GM12878 (cell line): ENCODE measurements around the gene PTS. TPM values are rescaled to one million over a fixed set of nuclear protein-coding genes. Genes with fewer than 3 reads are reported as not detected.

Experiments
- ATAC-seq: fragments of 200-7000 bp; cut with Tn5 transposase; 3 replicates; pipeline ENCODE4 v1.9.1; 2020; ENCODE audit warnings: mild to moderate bottlenecking, moderate library complexity
- BruUV-seq: library from RNA; stranded (reverse); fragments of 400-500 nt; replicated peaks from 2 replicates; lab custom pipeline; 2021; lab: Mats Ljungman, UMichigan
- CTCF ChIA-PET: fragments of 300-600 bp; sonication (Branson Sonifier 250); formaldehyde crosslinking; extraction: SDS; loops from one replicate; lab custom pipeline; 2021; ENCODE audit warnings: inconsistent platforms; lab: Yijun Ruan, JAX
- POLR2A ChIA-PET: fragments of 350-600 bp; formaldehyde crosslinking; extraction: SDS; loops from one replicate; lab custom pipeline; 2021; ENCODE audit warnings: inconsistent platforms; lab: Charles Lee
- RAD21 ChIA-PET: fragments of 300-600 bp; sonication (Branson Sonifier 250); formaldehyde crosslinking; loops from one replicate; lab custom pipeline; 2023; ENCODE audit warnings: antibody characterized with exemption; ENCODE audit not compliant: unreplicated experiment; lab: Charles Lee
- SMC1A ChIA-PET: fragments of 300-600 bp; sonication (Branson Sonifier 250); formaldehyde crosslinking; loops from one replicate; lab custom pipeline; 2023; ENCODE audit not compliant: unreplicated experiment, uncharacterized antibody; lab: Charles Lee
- DNase-seq: peaks from one replicate; pipeline ENCODE4 v3.0.0-alpha.2; 2011; ENCODE audit warnings: low read depth, low spot score
- FAIRE-seq: peaks from 3 replicates; lab custom pipeline; 2011; peaks lifted over from hg19 to GRCh38; lab: Jason Lieb, UNC
- H2AFZ ChIP-seq: 2 replicates; pipeline ENCODE4 v1.6.0; 2011; ENCODE audit warnings: low read depth, low read length, control low read depth; ENCODE audit not compliant: control insufficient read depth
- H3K27ac ChIP-seq: 2 replicates; pipeline ENCODE4 v1.5.1; 2011; ENCODE audit warnings: control low read depth; ENCODE audit not compliant: control insufficient read depth, insufficient read depth
- H3K27me3 ChIP-seq, 2 experiments: replicated peaks in 1 of 2; 2 replicates each; pipeline versions ENCODE4 v1.6.0 to v1.6.1; 2011; ENCODE audit warnings: low read length in 1 of 2; ENCODE audit not compliant: control insufficient read depth in 2 of 2, insufficient read depth in 2 of 2
- H3K36me3 ChIP-seq, 2 experiments: 2 replicates each; pipeline ENCODE4 v1.5.1; 2011; ENCODE audit warnings: low read length in 1 of 2; ENCODE audit not compliant: control insufficient read depth in 2 of 2, insufficient read depth in 2 of 2
- H3K4me1 ChIP-seq: 2 replicates; pipeline ENCODE4 v1.6.1; 2011; ENCODE audit warnings: mild to moderate bottlenecking, low read length, moderate library complexity, mixed read lengths; ENCODE audit not compliant: control insufficient read depth, insufficient read depth
- H3K4me2 ChIP-seq: 2 replicates; pipeline ENCODE4 v1.6.0; 2011; ENCODE audit warnings: control low read depth; ENCODE audit not compliant: control insufficient read depth, insufficient read depth
- H3K4me3 ChIP-seq: fragments of 200-600 bp; sonication (generic); 2 replicates; pipeline ENCODE4 v1.5.1; 2016
- H3K79me2 ChIP-seq: 2 replicates; pipeline ENCODE4 v1.6.0; 2011; ENCODE audit warnings: low read length; ENCODE audit not compliant: control insufficient read depth, insufficient read depth
- H3K9ac ChIP-seq: 2 replicates; pipeline ENCODE4 v1.8.0; 2011; ENCODE audit warnings: low read length, control low read depth, mixed read lengths; ENCODE audit not compliant: control insufficient read depth, insufficient read depth
- H3K9me3 ChIP-seq: replicated peaks from 3 replicates; pipeline ENCODE4 v1.5.1; 2011; ENCODE audit warnings: mild to moderate bottlenecking, low read length; ENCODE audit not compliant: control insufficient read depth, insufficient read depth
- H4K20me1 ChIP-seq: 2 replicates; pipeline ENCODE4 v1.6.0; 2011; ENCODE audit not compliant: control insufficient read depth, insufficient read depth
- BHLHE40 ChIP-seq, 2 experiments: fragments of 450-650 bp in 1 of 2; IDR thresholded peaks; 2 replicates each; pipeline ENCODE4 v1.6.1; 2011 to 2017; ENCODE audit warnings: low read depth in 2 of 2, borderline replicate concordance in 1 of 2, improper control_type of control experiment in 1 of 2, low read length in 1 of 2, mild to moderate bottlenecking in 1 of 2
- CREM ChIP-seq: IDR thresholded peaks from 2 replicates; pipeline ENCODE4 v1.6.1; 2014; ENCODE audit warnings: antibody characterized with exemption, low read depth
- DPF2 ChIP-seq: fragments of 450-650 bp; IDR thresholded peaks from 2 replicates; pipeline ENCODE4 v1.6.1; 2017; ENCODE audit warnings: mild to moderate bottlenecking
- EZH2 ChIP-seq: IDR thresholded peaks from 2 replicates; pipeline ENCODE4 v1.6.1; 2012; ENCODE audit warnings: low read depth, mild to moderate bottlenecking, control low read depth, inconsistent platforms, low read length, borderline replicate concordance; ENCODE audit not compliant: control insufficient read depth
- FOXK2 ChIP-seq: fragments of 450-650 bp; IDR thresholded peaks from 2 replicates; pipeline ENCODE4 v1.6.1; 2017; ENCODE audit warnings: mild to moderate bottlenecking, moderate library complexity
- HDAC2 ChIP-seq: fragments of 200-600 bp; sonication (generic); IDR thresholded peaks from 2 replicates; pipeline ENCODE4 v1.6.1; 2017
- NFYB ChIP-seq: IDR thresholded peaks from 2 replicates; pipeline ENCODE4 v1.6.1; 2011; ENCODE audit warnings: low read depth, mild to moderate bottlenecking, low read length, improper control_type of control experiment, moderate library complexity; ENCODE audit not compliant: insufficient read depth
- PAX8 ChIP-seq: fragments of 450-650 bp; IDR thresholded peaks from 2 replicates; pipeline ENCODE4 v1.6.1; 2017; ENCODE audit warnings: mild to moderate bottlenecking, moderate library complexity
- SIX5 ChIP-seq: IDR thresholded peaks from 2 replicates; pipeline ENCODE4 v1.6.1; 2011; ENCODE audit warnings: mild to moderate bottlenecking, low read depth, low read length, moderate library complexity; ENCODE audit not compliant: severe bottlenecking
- SREBF2 ChIP-seq: IDR thresholded peaks from 2 replicates; pipeline ENCODE4 v1.6.1; 2012; ENCODE audit warnings: mild to moderate bottlenecking, low read length
- SUZ12 ChIP-seq: fragments of 200-600 bp; sonication (generic); IDR thresholded peaks from one replicate; pipeline ENCODE4 v1.6.1; 2018; ENCODE audit warnings: antibody characterized with exemption, mild to moderate bottlenecking; ENCODE audit not compliant: unreplicated experiment
- YY1 ChIP-seq: IDR thresholded peaks from 2 replicates; pipeline ENCODE4 v1.6.1; 2011; ENCODE audit warnings: low read depth, mild to moderate bottlenecking, low read length
- ZBED1 ChIP-seq: IDR thresholded peaks from 2 replicates; pipeline ENCODE4 v1.6.1; 2016; ENCODE audit warnings: borderline replicate concordance
- ZZZ3 ChIP-seq: IDR thresholded peaks from 2 replicates; pipeline ENCODE4 v1.6.1; 2011; ENCODE audit warnings: low read depth; ENCODE audit not compliant: control insufficient read depth, insufficient read length
- WGBS: methylation state at CpG from one replicate; pipeline ENCODE4 v1.1.6; 2016; ENCODE audit warnings: low lambda C conversion rate; ENCODE audit not compliant: insufficient replicate concordance, insufficient coverage; ENCODE audit errors: missing lambda C conversion rate; 5-methylcytosine and 5-hydroxymethylcytosine counted together
- in situ Hi-C: fragments of 300-500 bp; cut with MboI; formaldehyde crosslinking; loops from 9 replicates; pipeline ENCODE4 v1.14.3; 2018; ENCODE audit warnings: mixed read lengths
- intact Hi-C: fragments of 100-400 bp; cut with micrococcal nuclease; formaldehyde crosslinking; loops from one replicate; pipeline ENCODE4 v1.14.2; 2022; ENCODE audit not compliant: unreplicated experiment
- polyA plus RNA-seq, 11 experiments: library from polyadenylated mRNA; depleted of rRNA in 4 of 11; unstranded in 6 of 11; stranded (reverse) in 5 of 11; fragments of >200 nt; fragmentation: Nextera tagmentation in 4 of 11; fragmentation: Illumina TruSeq in 1 of 11; extraction: Ambion mirVana in 4 of 11; extraction: Trizol in 1 of 11; gene quantifications; 1 replicate in 1 of 11; 2 replicates in 10 of 11; pipeline versions ENCODE4 v1.2.1 to v1.2.3, GENCODE V29; 2011 to 2016; ENCODE audit warnings: inconsistent platforms in 2 of 11, missing spikeins in 2 of 11, low read depth in 1 of 11
- total RNA-seq, 4 experiments: library from RNA; depleted of rRNA in 3 of 4; stranded (reverse); fragments of >200 nt in 3 of 4; fragmentation: Illumina TruSeq in 1 of 4; extraction: Trizol in 1 of 4; gene quantifications; 2 replicates each; pipeline versions ENCODE4 v1.2.1 to v1.2.3, GENCODE V29; 2013 to 2021
- TF ChIP-seq, protein P1 (sequence below): IDR thresholded peaks from 2 replicates; pipeline ENCODE4 v1.6.1; 2012; ENCODE audit warnings: low read length, inconsistent platforms
- TF ChIP-seq, protein P2 (sequence below): IDR thresholded peaks from 2 replicates; pipeline ENCODE4 v1.6.1; 2012; ENCODE audit warnings: low read depth, low read length, improper control_type of control experiment
- TF ChIP-seq, protein P3 (sequence below): fragments of 450-650 bp; IDR thresholded peaks from 2 replicates; pipeline ENCODE4 v1.6.1; 2017; ENCODE audit warnings: borderline replicate concordance

The PTS gene
- total and polyA plus RNA-seq, 10 of the 15 experiments (the other 5 are each of a cell fraction or from before 2014, with no cell fraction given) = 11.7 to 47.6 (median 15.5) TPM

DNA sequence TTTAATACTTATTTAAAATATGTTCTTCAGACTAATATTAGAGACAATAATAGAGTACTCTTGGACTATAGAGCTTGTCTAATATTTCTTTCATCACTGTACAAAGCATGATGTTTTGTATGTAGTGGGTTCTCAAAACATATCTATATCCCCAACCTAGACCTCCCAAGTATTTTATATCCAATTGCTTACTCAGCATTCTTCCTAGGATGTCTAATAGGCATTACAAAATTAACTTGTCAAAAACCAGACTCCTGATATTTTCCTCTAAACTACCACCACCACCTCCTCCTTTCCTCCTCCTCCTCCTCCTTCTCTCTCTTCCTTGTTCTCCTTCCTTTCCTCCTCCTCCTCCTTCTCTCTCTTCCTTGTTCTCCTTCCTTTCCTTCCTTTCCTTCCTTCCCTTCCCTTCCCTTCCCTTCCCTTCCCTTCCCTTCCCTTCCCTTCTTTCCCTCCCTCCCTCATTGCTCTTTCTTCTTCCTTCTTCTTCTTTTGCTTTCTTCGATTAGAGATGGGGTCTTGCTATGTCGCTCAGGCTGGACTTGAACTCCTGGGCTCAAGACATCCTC, 29.6 kb upstream of the PTS start:
- no peak for ATAC-seq
- no peak for DNase-seq
- Histone ChIP-seq H4K20me1 (no peaks in the 10 kb centered on the region), H3K4me1 (no peaks in the 10 kb centered on the region), H3K9me3 (no peaks in the 10 kb centered on the region), H3K4me3 (no peak overlapping the region), H3K36me3 (no peaks in the 10 kb centered on the region), H2AFZ (no peak overlapping the region), H3K79me2 (no peaks in the 10 kb centered on the region), H3K27ac (no peak overlapping the region), H3K4me2 (no peak overlapping the region), H3K27me3 (no peaks in the 10 kb centered on the region), H3K9ac (no peak overlapping the region)
- TF ChIP-seq HDAC2 = no peak
- TF ChIP-seq, protein P1, sequence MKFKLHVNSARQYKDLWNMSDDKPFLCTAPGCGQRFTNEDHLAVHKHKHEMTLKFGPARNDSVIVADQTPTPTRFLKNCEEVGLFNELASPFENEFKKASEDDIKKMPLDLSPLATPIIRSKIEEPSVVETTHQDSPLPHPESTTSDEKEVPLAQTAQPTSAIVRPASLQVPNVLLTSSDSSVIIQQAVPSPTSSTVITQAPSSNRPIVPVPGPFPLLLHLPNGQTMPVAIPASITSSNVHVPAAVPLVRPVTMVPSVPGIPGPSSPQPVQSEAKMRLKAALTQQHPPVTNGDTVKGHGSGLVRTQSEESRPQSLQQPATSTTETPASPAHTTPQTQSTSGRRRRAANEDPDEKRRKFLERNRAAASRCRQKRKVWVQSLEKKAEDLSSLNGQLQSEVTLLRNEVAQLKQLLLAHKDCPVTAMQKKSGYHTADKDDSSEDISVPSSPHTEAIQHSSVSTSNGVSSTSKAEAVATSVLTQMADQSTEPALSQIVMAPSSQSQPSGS = no peak
- TF ChIP-seq DPF2 = no peak
- TF ChIP-seq NFYB = no peak
- no peak for TF ChIP-seq ZBED1
- TF ChIP-seq, protein P2, sequence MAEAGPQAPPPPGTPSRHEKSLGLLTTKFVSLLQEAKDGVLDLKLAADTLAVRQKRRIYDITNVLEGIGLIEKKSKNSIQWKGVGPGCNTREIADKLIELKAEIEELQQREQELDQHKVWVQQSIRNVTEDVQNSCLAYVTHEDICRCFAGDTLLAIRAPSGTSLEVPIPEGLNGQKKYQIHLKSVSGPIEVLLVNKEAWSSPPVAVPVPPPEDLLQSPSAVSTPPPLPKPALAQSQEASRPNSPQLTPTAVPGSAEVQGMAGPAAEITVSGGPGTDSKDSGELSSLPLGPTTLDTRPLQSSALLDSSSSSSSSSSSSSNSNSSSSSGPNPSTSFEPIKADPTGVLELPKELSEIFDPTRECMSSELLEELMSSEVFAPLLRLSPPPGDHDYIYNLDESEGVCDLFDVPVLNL = no peak
- TF ChIP-seq SIX5 = no peak
- no peak for TF ChIP-seq FOXK2
- TF ChIP-seq EZH2 = no peak
- no peak for TF ChIP-seq SUZ12
- TF ChIP-seq SREBF2 = no peak
- no peak for TF ChIP-seq CREM
- TF ChIP-seq YY1 = no peak
- TF ChIP-seq ZZZ3 = no peak
- TF ChIP-seq, protein P3, sequence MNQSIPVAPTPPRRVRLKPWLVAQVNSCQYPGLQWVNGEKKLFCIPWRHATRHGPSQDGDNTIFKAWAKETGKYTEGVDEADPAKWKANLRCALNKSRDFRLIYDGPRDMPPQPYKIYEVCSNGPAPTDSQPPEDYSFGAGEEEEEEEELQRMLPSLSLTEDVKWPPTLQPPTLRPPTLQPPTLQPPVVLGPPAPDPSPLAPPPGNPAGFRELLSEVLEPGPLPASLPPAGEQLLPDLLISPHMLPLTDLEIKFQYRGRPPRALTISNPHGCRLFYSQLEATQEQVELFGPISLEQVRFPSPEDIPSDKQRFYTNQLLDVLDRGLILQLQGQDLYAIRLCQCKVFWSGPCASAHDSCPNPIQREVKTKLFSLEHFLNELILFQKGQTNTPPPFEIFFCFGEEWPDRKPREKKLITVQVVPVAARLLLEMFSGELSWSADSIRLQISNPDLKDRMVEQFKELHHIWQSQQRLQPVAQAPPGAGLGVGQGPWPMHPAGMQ = no peak
- TF ChIP-seq BHLHE40 (IDR thresholded peaks at IDR 0.05; ENCODE audit: borderline replicate concordance in 1 of 2, low read depth in 2 of 2, low read length in 1 of 2) = no peak
- no peak for TF ChIP-seq PAX8
- ChIA-PET CTCF (interaction anchor here (0.9 kb wide), 1 partner anchor 12 kb away, joined by 3 read pairs; no protein-coding TSS in a partner anchor), RAD21 (interaction anchor here (0.6 kb wide), 1 partner anchor 30 kb away, joined by 3 read pairs; no protein-coding TSS in a partner anchor), SMC1A (no interaction called here), POLR2A (no interaction called here)
- WGBS = 38% methylated on average over 2 of the region's 2 CpGs
- BruUV-seq = no TSS peak
- intact Hi-C loops = no loop called here
- no peak for FAIRE-seq
- in situ Hi-C loops = no loop called here
